ENCODE measurements around the gene MICALL2. TPM values are rescaled to one million over a fixed set of nuclear protein-coding genes. Genes with fewer than 3 reads are reported as not detected.

MICALL2 gene
- polyA plus RNA-seq, 1 experiment, result 11.1 TPM

DNA sequence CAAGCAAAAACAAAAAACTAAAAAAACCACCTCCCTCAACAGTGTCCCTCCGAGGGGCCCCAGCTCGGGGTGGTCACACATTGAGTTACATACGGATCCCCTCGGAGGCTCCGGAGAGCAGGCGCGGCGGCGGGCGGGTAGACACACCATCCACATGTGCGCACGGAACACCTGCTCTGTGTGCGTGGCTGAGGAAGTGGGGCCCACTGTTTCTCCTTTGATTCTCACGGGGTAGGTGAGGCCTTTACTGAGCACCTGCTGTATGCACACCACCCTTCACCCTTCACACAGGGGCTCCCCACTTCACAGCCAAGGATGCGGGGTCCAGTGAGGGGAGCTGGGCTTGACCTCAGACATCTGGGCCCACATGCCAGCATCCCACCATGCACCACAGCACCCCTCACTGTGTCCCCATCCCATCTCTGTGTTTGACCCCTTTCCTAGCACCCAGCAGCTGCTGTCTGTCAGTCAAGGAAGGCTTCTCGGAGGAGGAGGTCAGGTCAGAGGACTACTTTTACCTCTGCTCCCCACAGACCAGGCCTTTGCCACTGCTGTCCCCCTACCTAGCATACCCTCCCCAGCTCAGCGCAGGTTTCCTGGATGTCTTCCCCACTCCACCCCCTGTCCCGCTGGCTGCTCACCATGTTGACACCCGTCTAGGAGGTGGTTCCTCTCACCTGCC, 71.1 kb downstream of the MICALL2 start:
- CTCF ChIA-PET, result no interaction called here

DNA sequence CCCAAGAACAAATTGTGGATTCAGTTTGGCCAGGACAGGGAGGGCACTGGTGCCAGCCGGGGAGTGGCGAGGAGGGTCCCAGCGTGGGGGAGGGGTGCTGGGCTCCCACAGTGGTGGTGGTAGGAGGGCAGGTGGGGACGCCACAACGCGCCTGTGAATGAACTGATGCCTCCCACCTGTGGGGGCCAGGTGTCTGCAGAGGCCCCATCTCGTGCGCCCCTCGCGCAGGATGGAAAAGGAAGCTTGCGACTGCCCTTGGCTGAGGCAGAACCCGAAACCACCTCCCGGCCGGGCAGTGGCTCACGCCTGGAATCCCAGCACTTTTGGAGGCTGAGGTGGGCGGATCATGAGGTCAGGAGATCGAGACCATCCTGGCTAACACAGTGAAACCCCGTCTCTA, 72.0 kb downstream of the MICALL2 start:
- POLR2A ChIA-PET, result no interaction called here
- H3K27me3 ChIP-seq (ENCODE audit: control insufficient read depth, insufficient read depth, low read length), result peaks cover 13% of the 10 kb centered on the region
- H3K36me3 ChIP-seq (ENCODE audit: control insufficient read depth, insufficient read depth, low read length), result no peaks in the 10 kb centered on the region
- no peak overlapping the region for H3K4me3 ChIP-seq (ENCODE audit: low read depth, low read length)
- TF ChIP-seq, protein P1, sequence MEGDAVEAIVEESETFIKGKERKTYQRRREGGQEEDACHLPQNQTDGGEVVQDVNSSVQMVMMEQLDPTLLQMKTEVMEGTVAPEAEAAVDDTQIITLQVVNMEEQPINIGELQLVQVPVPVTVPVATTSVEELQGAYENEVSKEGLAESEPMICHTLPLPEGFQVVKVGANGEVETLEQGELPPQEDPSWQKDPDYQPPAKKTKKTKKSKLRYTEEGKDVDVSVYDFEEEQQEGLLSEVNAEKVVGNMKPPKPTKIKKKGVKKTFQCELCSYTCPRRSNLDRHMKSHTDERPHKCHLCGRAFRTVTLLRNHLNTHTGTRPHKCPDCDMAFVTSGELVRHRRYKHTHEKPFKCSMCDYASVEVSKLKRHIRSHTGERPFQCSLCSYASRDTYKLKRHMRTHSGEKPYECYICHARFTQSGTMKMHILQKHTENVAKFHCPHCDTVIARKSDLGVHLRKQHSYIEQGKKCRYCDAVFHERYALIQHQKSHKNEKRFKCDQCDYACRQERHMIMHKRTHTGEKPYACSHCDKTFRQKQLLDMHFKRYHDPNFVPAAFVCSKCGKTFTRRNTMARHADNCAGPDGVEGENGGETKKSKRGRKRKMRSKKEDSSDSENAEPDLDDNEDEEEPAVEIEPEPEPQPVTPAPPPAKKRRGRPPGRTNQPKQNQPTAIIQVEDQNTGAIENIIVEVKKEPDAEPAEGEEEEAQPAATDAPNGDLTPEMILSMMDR (IDR thresholded peaks at IDR 0.05; ENCODE audit: insufficient read depth, low read depth, low read length), result no peak
- no peak for DNase-seq (ENCODE audit: low read depth)
- CTCF ChIA-PET, result no interaction called here

More for the DNA sequence above, 71.1 kb downstream of the MICALL2 start:
- H3K36me3 ChIP-seq (ENCODE audit: control insufficient read depth, insufficient read depth, low read length), result no peaks in the 10 kb centered on the region
- peaks cover 13% of the 10 kb centered on the region for H3K27me3 ChIP-seq (ENCODE audit: control insufficient read depth, insufficient read depth, low read length)
- TF ChIP-seq, protein P1 (IDR thresholded peaks at IDR 0.05; ENCODE audit: insufficient read depth, low read depth, low read length), result no peak
- no peak overlapping the region for H3K4me3 ChIP-seq (ENCODE audit: low read depth, low read length)
- POLR2A ChIA-PET, result no interaction called here
- DNase-seq (ENCODE audit: low read depth), result no peak

DNA sequence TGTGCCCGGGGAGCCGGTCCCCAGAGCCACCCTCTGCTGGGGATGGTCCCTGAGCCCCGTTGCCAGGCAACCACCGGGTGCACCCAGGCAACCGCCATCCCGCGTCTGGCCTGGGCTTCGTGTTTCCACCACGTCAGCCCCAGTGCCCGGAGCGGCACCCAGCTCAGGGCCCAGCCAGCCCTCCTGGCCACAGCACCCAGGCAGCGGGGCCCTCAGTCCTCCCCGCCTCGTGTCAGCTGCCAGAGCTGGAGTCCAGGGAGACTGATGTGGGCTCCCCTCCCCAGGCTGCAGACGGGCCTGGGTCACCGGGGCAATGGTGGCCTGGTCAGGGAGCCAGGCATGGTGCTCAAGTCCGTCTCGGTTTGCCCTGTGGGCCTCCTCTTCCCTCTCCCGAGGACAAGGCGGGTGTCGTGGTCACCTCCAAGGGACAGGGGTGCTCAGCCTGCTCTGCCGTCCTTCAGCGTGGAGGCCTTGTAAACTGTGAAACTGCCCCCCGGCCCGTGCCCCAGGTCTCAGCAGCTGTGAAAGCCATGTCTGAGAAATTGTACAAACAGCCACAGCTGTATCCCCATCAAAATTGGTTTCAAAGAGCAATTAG, 72.5 kb downstream of the MICALL2 start:
- Histone ChIP-seq H3K4me3 (ENCODE audit: low read depth, low read length) (no peak overlapping the region), H3K36me3 (ENCODE audit: control insufficient read depth, insufficient read depth, low read length) (no peaks in the 10 kb centered on the region), H3K27me3 (ENCODE audit: control insufficient read depth, insufficient read depth, low read length) (peaks cover 13% of the 10 kb centered on the region)
- TF ChIP-seq, protein P1 (IDR thresholded peaks at IDR 0.05; ENCODE audit: insufficient read depth, low read depth, low read length), result no peak
- CTCF ChIA-PET, result no interaction called here
- POLR2A ChIA-PET, result no interaction called here
- DNase-seq (ENCODE audit: low read depth), result no peak

DNA sequence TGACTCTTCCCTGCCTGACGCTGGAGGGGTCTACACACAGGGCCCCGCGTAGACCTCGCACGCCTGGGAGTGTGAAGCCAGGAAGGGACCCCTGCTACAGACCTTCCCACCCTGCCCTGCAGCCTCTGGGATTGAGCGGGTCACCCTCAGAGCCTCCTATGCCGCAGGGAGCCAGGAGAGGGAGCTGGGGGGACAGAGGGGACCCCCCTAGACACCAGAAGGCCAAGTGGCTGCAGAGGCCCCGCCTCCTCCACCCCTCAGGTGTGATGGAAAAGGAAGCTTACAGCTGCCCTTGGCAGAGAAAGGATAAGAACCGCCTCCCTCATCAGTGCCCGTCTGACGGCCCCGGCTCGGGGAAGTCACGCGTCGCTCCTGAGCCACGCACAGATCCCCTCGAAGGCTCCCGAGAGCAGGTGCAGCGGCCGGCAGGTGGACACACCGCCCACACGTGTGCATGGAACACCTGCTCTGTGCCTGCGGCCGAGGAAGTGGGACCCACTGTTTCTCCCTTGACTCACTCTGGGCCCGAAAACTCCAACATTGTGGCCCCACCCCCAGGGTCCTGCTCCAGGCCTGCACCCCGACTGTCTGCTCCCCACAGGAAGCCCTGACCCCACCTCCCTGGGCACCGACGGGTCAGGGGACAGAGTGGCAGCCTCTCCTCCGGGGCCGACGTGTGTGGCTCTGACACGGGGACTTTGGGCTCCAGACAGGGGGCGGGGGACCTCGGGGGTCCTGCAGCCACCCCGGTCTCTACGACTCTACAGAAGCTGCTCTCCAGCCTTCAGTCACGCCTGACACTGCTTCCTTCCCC, 73.3 kb downstream of the MICALL2 start:
- CTCF ChIA-PET, result no interaction called here
- Histone ChIP-seq H3K36me3 (ENCODE audit: control insufficient read depth, insufficient read depth, low read length) (no peaks in the 10 kb centered on the region), H3K27me3 (ENCODE audit: control insufficient read depth, insufficient read depth, low read length) (peaks cover 11% of the 10 kb centered on the region), H3K4me3 (ENCODE audit: low read depth, low read length) (no peak overlapping the region)
- DNase-seq (ENCODE audit: low read depth), result no peak
- POLR2A ChIA-PET, result no interaction called here
- TF ChIP-seq, protein P1 (IDR thresholded peaks at IDR 0.05; ENCODE audit: insufficient read depth, low read depth, low read length), result no peak

DNA sequence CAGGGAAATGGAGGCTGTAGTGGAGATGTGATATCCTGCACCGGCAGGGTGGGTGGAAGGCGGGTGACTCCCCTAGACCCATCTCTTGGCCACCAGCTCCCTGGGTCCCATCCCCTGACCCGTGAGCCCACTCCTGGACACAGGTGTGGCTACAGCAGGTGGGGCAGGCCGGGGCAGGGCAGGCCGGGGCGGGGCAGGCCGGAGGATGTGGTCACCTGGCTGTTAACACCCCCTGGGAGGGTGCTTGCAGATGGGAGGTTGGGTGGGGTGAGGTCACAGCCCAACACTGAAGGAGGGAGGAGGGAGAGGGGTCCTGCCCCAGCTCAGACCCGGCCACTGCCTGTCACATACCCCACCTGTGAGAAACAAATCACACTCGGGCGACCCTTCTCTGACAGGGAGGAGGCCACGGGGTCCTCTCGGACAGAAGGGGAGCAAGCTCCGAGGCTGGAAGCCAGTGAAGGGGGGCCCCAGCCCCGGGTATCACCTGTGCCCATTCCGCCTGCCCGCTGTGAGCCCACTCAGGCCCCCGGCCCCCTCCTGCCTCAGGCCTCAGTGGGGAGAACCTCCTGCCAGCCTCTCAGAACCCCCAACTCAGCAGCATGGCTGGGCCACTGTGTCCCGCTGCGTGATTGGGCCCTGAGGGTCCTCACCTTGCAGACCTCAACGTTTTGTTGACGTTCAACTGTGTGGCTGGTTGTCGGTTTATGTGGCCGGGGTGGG, 74.0 kb downstream of the MICALL2 start:
- TF ChIP-seq, protein P1 (IDR thresholded peaks at IDR 0.05; ENCODE audit: insufficient read depth, low read depth, low read length), result no peak
- Histone ChIP-seq H3K36me3 (ENCODE audit: control insufficient read depth, insufficient read depth, low read length) (no peaks in the 10 kb centered on the region), H3K27me3 (ENCODE audit: control insufficient read depth, insufficient read depth, low read length) (peaks cover 11% of the 10 kb centered on the region), H3K4me3 (ENCODE audit: low read depth, low read length) (no peak overlapping the region)
- no peak for DNase-seq (ENCODE audit: low read depth)
- ChIA-PET CTCF (no interaction called here), POLR2A (no interaction called here)
